Loucy (cell line): ENCODE data around the gene GRK1.
"Not testable (repeated sequence)": the region's sequence is repeated elsewhere in the genome, so short reads cannot be mapped to it uniquely, and the experiment has no call there.

Experiments
- H2AFZ ChIP-seq: fragments of 200-600 bp; sonication (generic); 2 replicates; pipeline ENCODE4 v1.6.0; 2016; ENCODE audit warnings: antibody characterized with exemption, mild to moderate bottlenecking, low read length, moderate library complexity
- H3F3A ChIP-seq: fragments of 200-600 bp; 2 replicates; pipeline ENCODE4 v1.6.0; 2016; ENCODE audit warnings: antibody characterized with exemption, low read depth, mild to moderate bottlenecking
- H3K27me3 ChIP-seq: fragments of 200-600 bp; sonication (generic); 2 replicates; pipeline ENCODE4 v1.6.1; 2014; ENCODE audit warnings: low read length, mild to moderate bottlenecking; ENCODE audit not compliant: insufficient read depth, poor library complexity, severe bottlenecking
- H3K36me3 ChIP-seq: fragments of 200-600 bp; sonication (generic); 2 replicates; pipeline ENCODE4 v1.6.1; 2016; ENCODE audit warnings: low read length; ENCODE audit not compliant: insufficient read depth
- H3K4me1 ChIP-seq: fragments of 200-600 bp; sonication (generic); 2 replicates; pipeline ENCODE4 v1.5.1; 2014; ENCODE audit warnings: low read length, mild to moderate bottlenecking; ENCODE audit not compliant: insufficient read depth, poor library complexity, severe bottlenecking
- H3K4me2 ChIP-seq: fragments of 200-600 bp; sonication (generic); 2 replicates; pipeline ENCODE4 v1.6.0; 2014; ENCODE audit warnings: antibody characterized with exemption, low read length, low read depth, mild to moderate bottlenecking; ENCODE audit not compliant: poor library complexity, severe bottlenecking
- H3K4me3 ChIP-seq: fragments of 200-600 bp; sonication (generic); 2 replicates; pipeline ENCODE4 v1.5.1; 2014; ENCODE audit warnings: low read length, mild to moderate bottlenecking, mixed read lengths; ENCODE audit not compliant: poor library complexity, severe bottlenecking
- H3K79me2 ChIP-seq: fragments of 200-600 bp; sonication (generic); 2 replicates; pipeline ENCODE4 v1.6.1; 2014; ENCODE audit warnings: low read length; ENCODE audit not compliant: insufficient read depth
- H3K9ac ChIP-seq: fragments of 200-600 bp; sonication (generic); 2 replicates; pipeline ENCODE4 v1.6.0; 2014; ENCODE audit warnings: mild to moderate bottlenecking, low read depth, low read length, moderate library complexity; ENCODE audit not compliant: poor library complexity, severe bottlenecking
- H3K9me2 ChIP-seq: fragments of 200-600 bp; sonication (generic); replicated peaks from 2 replicates; pipeline ENCODE4 v1.6.1; 2016; ENCODE audit warnings: low read depth, low read length, mixed read lengths
- H3K9me3 ChIP-seq: fragments of 200-600 bp; sonication (generic); 2 replicates; pipeline ENCODE4 v1.6.1; 2014; ENCODE audit warnings: mild to moderate bottlenecking, antibody characterized with exemption, low read length, low read depth; ENCODE audit not compliant: insufficient read depth
- H4K20me1 ChIP-seq: fragments of 200-600 bp; sonication (generic); 2 replicates; pipeline ENCODE4 v1.6.0; 2014; ENCODE audit warnings: antibody characterized with exemption, low read length, mild to moderate bottlenecking; ENCODE audit not compliant: insufficient read depth, poor library complexity, severe bottlenecking
- CTCF ChIP-seq: fragments of 200-600 bp; sonication (generic); conservative IDR thresholded peaks from 2 replicates; pipeline ENCODE4 v1.5.1; 2014; ENCODE audit warnings: mild to moderate bottlenecking, antibody characterized with exemption, low read length
- EZH2phosphoT487 ChIP-seq: fragments of 200-600 bp; IDR thresholded peaks from 2 replicates; pipeline ENCODE4 v1.6.1; 2018; ENCODE audit warnings: antibody characterized with exemption, mild to moderate bottlenecking, moderate library complexity, borderline replicate concordance

The GRK1 gene

DNA sequence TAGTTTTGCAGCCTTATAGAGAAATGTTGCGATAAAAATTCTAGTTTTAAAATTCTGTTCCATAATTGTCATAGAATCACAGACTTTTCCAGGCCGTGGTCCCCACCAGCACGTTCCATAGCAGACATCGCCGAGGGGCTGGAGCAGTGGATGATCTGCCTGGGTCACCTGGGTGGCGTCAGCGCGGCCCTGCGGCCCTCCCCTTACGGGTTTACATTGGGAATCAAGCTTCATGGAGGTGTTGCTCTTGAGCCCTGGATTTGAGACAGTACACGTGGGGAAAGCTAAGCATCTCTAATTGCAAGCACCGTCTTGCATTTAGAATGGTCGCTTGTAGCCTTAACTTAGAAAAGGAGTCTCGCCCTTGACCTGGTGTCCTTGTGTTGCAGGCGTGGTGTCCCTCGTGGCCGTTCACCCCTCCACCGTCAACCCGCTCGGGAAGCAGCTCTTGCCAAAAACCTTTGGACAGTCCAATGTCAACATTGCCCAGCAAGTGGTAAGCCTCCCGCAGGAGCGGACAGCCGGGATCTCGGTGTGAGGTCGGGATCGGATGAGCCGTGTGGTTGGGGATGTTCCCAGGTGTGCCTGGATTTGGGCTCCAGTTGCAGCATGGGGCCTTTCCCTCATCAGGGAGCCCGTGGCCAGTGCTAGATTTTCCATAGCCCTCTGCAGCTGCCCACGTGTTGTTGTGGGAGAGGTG lies 44.1 kb upstream of the GRK1 start:
- Histone ChIP-seq H3K4me1 (no peaks in the 10 kb centered on the region), H3F3A (no peaks in the 10 kb centered on the region; the same call in 1 of the 2 replicates), H3K79me2 (no peaks in the 10 kb centered on the region), H4K20me1 (no peaks in the 10 kb centered on the region), H3K36me3 (no peaks in the 10 kb centered on the region), H3K9ac (no peak overlapping the region), H3K4me3 (no peak overlapping the region), H2AFZ (no peak overlapping the region), H3K4me2 (no peak overlapping the region), H3K27me3 (no peaks in the 10 kb centered on the region), H3K9me2 (no peaks in the 10 kb centered on the region), H3K9me3 (no peaks in the 10 kb centered on the region)
- TF ChIP-seq CTCF (no peak), EZH2phosphoT487 (no peak)

DNA sequence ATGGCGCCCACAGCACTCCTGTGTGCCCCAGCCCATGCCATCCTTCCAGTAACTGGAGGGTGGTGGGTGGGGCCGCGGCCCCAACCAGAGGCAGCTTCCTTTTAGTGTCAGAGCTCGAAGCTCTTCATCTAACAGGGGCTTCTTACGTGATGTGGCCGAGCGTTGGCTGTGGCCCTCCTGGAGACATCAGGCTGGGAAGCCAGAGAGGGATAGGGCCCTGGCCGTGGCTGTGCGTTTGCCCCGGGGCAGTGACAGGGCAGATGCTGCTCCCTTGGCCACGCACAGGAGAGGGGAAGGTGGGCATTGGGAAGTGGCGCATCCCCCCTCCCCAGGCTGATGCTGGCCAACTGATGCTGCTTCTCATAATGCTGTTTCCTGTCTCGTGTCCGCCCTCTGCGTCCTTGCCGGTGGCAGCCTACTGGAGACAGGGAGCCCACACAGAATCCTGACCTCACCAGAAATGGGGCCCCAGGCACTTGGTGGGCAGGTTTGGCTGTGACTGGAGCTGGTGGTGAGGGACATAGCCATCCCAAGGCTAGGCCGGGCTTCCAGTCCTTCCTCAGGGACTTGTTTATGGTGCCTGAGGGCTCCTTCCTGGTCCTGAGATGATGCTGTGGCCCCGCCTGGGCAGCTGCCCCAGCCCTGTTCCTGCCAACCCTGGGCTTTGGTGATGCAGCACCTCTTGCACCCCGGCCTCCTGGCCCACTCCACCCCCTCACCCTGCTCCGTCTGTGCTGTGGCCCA lies 43.4 kb upstream of the GRK1 start:
- no peaks in the 10 kb centered on the region for H3K27me3 ChIP-seq
- TF ChIP-seq CTCF = no peak
- no peak for TF ChIP-seq EZH2phosphoT487
- no peaks in the 10 kb centered on the region for H3K79me2 ChIP-seq
- no peak overlapping the region for H3K9ac ChIP-seq
- H2AFZ ChIP-seq = no peak overlapping the region
- no peaks in the 10 kb centered on the region for H4K20me1 ChIP-seq
- no peak overlapping the region for H3K4me2 ChIP-seq
- H3F3A ChIP-seq = no peaks in the 10 kb centered on the region; the same call in 1 of the 2 replicates
- no peaks in the 10 kb centered on the region for H3K36me3 ChIP-seq
- H3K4me1 ChIP-seq = no peaks in the 10 kb centered on the region
- H3K9me2 ChIP-seq = no peaks in the 10 kb centered on the region
- no peaks in the 10 kb centered on the region for H3K9me3 ChIP-seq
- no peak overlapping the region for H3K4me3 ChIP-seq

GRCh38 chr13:113624235-113624587 lies 42.8 kb upstream of the GRK1 start:
- Histone ChIP-seq H2AFZ (no peak overlapping the region), H3K9me3 (no peaks in the 10 kb centered on the region), H4K20me1 (no peaks in the 10 kb centered on the region), H3K79me2 (no peaks in the 10 kb centered on the region), H3F3A (no peaks in the 10 kb centered on the region; the same call in 1 of the 2 replicates), H3K27me3 (no peaks in the 10 kb centered on the region), H3K9me2 (no peaks in the 10 kb centered on the region), H3K4me2 (no peak overlapping the region), H3K36me3 (no peaks in the 10 kb centered on the region), H3K9ac (no peak overlapping the region), H3K4me1 (no peaks in the 10 kb centered on the region), H3K4me3 (no peak overlapping the region)
- no peak for TF ChIP-seq EZH2phosphoT487
- TF ChIP-seq CTCF = no peak

DNA sequence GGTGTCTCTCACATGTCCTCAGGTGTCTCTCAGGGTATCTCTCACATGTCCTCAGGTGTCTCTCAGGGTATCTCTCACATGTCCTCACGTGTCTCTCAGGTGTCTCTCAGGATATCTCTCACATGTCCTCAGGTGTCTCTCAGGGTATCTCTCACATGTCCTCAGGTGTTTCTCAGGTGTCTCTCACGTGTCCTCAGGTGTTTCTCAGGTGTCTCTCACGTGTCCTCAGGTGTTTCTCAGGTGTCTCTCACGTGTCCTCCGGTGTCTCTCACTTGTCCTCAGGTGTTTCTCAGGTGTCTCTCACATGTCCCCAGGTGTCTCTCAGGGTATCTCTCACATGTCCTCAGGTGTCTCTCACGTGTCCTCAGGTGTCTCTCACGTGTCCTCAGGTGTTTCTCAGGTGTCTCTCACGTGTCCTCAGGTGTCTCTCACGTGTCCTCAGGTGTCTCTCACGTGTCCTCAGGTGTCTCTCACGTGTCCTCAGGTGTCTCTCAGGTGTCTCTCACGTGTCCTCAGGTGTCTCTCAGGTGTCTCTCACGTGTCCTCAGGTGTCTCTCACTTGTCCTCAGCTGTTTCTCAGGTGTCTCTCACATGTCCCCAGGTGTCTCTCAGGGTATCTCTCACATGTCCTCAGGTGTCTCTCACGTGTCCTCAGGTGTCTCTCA lies 42.2 kb upstream of the GRK1 start:
- not testable (repeated sequence) for H4K20me1 ChIP-seq, H3K79me2 ChIP-seq, H3F3A ChIP-seq, H3K9ac ChIP-seq, H3K9me2 ChIP-seq, H2AFZ ChIP-seq, H3K4me3 ChIP-seq, H3K4me1 ChIP-seq, H3K9me3 ChIP-seq, H3K27me3 ChIP-seq, H3K4me2 ChIP-seq, H3K36me3 ChIP-seq
